Endothelial cell (in vitro differentiated cells): ENCODE measurements around the gene HSP90AB1. TPM values are rescaled to one million over a fixed set of nuclear protein-coding genes. Genes with fewer than 3 reads are reported as not detected.
A peak's percentile ranks its signal among the peaks of the same experiment; 100 is the strongest.

Experiments
- DNase-seq: peaks from one replicate; pipeline ENCODE4 v3.0.0; 2021; ENCODE audit warnings: low spot score
- H3K27ac Mint-ChIP-seq: one replicate; pipeline ENCODE4 v1.8.0; 2021; ENCODE audit warnings: mixed read lengths, inconsistent platforms; ENCODE audit not compliant: unreplicated experiment
- H3K27me3 Mint-ChIP-seq: one replicate; pipeline ENCODE4 v1.8.0; 2021; ENCODE audit warnings: mild to moderate bottlenecking, moderate library complexity, mixed read lengths, inconsistent platforms; ENCODE audit not compliant: unreplicated experiment
- H3K36me3 Mint-ChIP-seq: one replicate; pipeline ENCODE4 v1.8.0; 2021; ENCODE audit warnings: mild to moderate bottlenecking, low read depth, mixed read lengths, inconsistent platforms; ENCODE audit not compliant: unreplicated experiment
- H3K4me1 Mint-ChIP-seq: one replicate; pipeline ENCODE4 v1.8.0; 2021; ENCODE audit warnings: mild to moderate bottlenecking, mixed read lengths, inconsistent platforms; ENCODE audit not compliant: unreplicated experiment
- H3K4me3 Mint-ChIP-seq: one replicate; pipeline ENCODE4 v1.8.0; 2021; ENCODE audit warnings: mild to moderate bottlenecking, mixed read lengths, inconsistent platforms; ENCODE audit not compliant: unreplicated experiment
- H3K9me3 Mint-ChIP-seq: one replicate; pipeline ENCODE4 v1.8.0; 2021; ENCODE audit warnings: mixed read lengths, inconsistent platforms; ENCODE audit not compliant: unreplicated experiment
- total RNA-seq: library from RNA; stranded (reverse); fragmentation: NEBNext Ultra II Directional; extraction: Animal tissue kit (Norgen Biotek cat#: 25700); gene quantifications from one replicate; pipeline ENCODE4 v1.2.1, GENCODE V29; 2021; ENCODE audit not compliant: unreplicated experiment
- TF ChIP-seq, protein P1 (sequence below): fragments of 200-600 bp; sonication (generic); IDR thresholded peaks from one replicate; pipeline ENCODE4 v1.5.0; 2021; ENCODE audit warnings: antibody characterized with exemption; ENCODE audit not compliant: unreplicated experiment

The HSP90AB1 gene
- total RNA-seq, 1 donor from 2014 or later: 962 TPM

- no peaks in the 10 kb centered on the region for H3K9me3 Mint-ChIP-seq
- peaks cover 13% of the 10 kb centered on the region for H3K27me3 Mint-ChIP-seq
- TF ChIP-seq, protein P1, sequence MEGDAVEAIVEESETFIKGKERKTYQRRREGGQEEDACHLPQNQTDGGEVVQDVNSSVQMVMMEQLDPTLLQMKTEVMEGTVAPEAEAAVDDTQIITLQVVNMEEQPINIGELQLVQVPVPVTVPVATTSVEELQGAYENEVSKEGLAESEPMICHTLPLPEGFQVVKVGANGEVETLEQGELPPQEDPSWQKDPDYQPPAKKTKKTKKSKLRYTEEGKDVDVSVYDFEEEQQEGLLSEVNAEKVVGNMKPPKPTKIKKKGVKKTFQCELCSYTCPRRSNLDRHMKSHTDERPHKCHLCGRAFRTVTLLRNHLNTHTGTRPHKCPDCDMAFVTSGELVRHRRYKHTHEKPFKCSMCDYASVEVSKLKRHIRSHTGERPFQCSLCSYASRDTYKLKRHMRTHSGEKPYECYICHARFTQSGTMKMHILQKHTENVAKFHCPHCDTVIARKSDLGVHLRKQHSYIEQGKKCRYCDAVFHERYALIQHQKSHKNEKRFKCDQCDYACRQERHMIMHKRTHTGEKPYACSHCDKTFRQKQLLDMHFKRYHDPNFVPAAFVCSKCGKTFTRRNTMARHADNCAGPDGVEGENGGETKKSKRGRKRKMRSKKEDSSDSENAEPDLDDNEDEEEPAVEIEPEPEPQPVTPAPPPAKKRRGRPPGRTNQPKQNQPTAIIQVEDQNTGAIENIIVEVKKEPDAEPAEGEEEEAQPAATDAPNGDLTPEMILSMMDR: no peak
- H3K27ac Mint-ChIP-seq: no peak overlapping the region
- DNase-seq: no peak
- no peak overlapping the region for H3K4me3 Mint-ChIP-seq
- peaks cover 18% of the 10 kb centered on the region for H3K4me1 Mint-ChIP-seq
- H3K36me3 Mint-ChIP-seq: peaks cover 14% of the 10 kb centered on the region
Measured at GRCh38 chr6:44243345-44243744, 3.6 kb upstream of the HSP90AB1 start.

GRCh38 chr6:44245391-44245911 is 1.4 kb upstream of the HSP90AB1 start:
- TF ChIP-seq, protein P1: no peak
- Mint-ChIP-seq H3K27me3 (peaks cover 12% of the 10 kb centered on the region), H3K4me3 (peak overlapping the region; percentile 88), H3K36me3 (peaks cover 32% of the 10 kb centered on the region), H3K4me1 (peaks cover 35% of the 10 kb centered on the region), H3K27ac (peak overlapping the region; percentile 40), H3K9me3 (no peaks in the 10 kb centered on the region)
- no peak for DNase-seq

DNA sequence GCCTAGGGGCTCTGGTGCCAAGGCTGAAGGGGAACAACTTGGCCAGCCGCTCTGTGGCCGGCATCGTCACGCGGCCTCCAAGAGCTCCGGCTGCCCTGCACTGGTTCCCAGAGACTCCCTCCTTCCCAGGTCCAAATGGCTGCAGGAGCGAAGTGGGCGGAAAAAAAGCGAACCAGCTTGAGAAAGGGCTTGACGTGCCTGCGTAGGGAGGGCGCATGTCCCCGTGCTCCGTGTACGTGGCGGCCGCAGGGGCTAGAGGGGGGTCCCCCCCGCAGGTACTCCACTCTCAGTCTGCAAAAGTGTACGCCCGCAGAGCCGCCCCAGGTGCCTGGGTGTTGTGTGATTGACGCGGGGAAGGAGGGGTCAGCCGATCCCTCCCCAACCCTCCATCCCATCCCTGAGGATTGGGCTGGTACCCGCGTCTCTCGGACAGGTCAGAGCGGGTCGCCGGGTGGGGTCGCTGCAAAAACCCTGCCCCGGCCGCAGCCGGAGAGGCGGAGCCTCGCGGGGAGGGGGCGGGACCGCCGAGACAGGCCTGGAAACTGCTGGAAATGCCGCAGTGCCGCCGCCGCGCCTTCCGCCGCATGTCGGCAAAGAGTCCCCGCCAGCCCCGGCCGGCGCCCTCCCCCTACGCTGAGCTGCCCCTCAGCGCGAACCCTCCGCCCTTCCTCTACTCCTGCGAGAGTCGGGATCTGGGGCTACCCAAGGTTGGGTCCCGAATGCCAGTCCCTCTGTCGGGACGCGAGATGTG is 814 bp upstream of the HSP90AB1 start:
- peaks cover 36% of the 10 kb centered on the region for H3K36me3 Mint-ChIP-seq
- H3K4me3 Mint-ChIP-seq: peak overlapping the region; percentile 99
- peak; percentile 95 for DNase-seq
- peaks cover 12% of the 10 kb centered on the region for H3K27me3 Mint-ChIP-seq
- H3K27ac Mint-ChIP-seq: peak overlapping the region; percentile 98
- TF ChIP-seq, protein P1: no peak
- H3K4me1 Mint-ChIP-seq: peaks cover 35% of the 10 kb centered on the region
- H3K9me3 Mint-ChIP-seq: no peaks in the 10 kb centered on the region

GRCh38 chr6:44247338-44248302 is 719 bp downstream of the HSP90AB1 start:
- peaks cover 35% of the 10 kb centered on the region for H3K4me1 Mint-ChIP-seq
- peak overlapping the region; percentile 98 for H3K27ac Mint-ChIP-seq
- H3K27me3 Mint-ChIP-seq: peaks cover 12% of the 10 kb centered on the region
- peaks cover 50% of the 10 kb centered on the region for H3K36me3 Mint-ChIP-seq
- TF ChIP-seq, protein P1: no peak
- peak; percentile 74 for DNase-seq
- peak overlapping the region; percentile 99 for H3K4me3 Mint-ChIP-seq
- no peaks in the 10 kb centered on the region for H3K9me3 Mint-ChIP-seq
